SK-N-SH (cell line): Measurements from ENCODE around the gene NCAM2. TPM values are rescaled to one million over a fixed set of nuclear protein-coding genes. Genes with fewer than 3 reads are reported as not detected.

Experiments
- CTCF ChIA-PET: fragments of 300-600, 350-600 bp; formaldehyde crosslinking; extraction: SDS; loops from one replicate; lab custom pipeline; 2021; lab: Yijun Ruan, JAX
- POLR2A ChIA-PET: fragments of 350-600 bp; sonication (Branson Sonifier 250); formaldehyde crosslinking; extraction: SDS; loops from one replicate; lab custom pipeline; 2020; ENCODE audit warnings: antibody characterized with exemption, inconsistent platforms; lab: Yijun Ruan, JAX
- DNase-seq: peaks from one replicate; pipeline ENCODE4 v3.0.0; 2012
- H2AFZ ChIP-seq: fragments of 200-600 bp; sonication (generic); 2 replicates; pipeline ENCODE4 v1.8.1; 2016; ENCODE audit warnings: antibody characterized with exemption, mild to moderate bottlenecking, low read depth
- H3F3A ChIP-seq: fragments of 200-600 bp; sonication (generic); replicated peaks from 2 replicates; pipeline ENCODE3; 2016; ENCODE audit warnings: antibody characterized with exemption, mild to moderate bottlenecking; ENCODE audit not compliant: insufficient read depth
- H3K27ac ChIP-seq, 2 experiments: fragments of 200-500 bp in 1 of 2; fragments of 200-600 bp in 1 of 2; sonication (Bioruptor generic) in 1 of 2; sonication (generic), shearing (Covaris generic) in 1 of 2; 2 replicates each; pipeline versions ENCODE4 v1.5.1 to v1.6.1; 2014 to 2016; ENCODE audit warnings: low read depth in 2 of 2, inconsistent platforms in 1 of 2, low read length in 1 of 2, mild to moderate bottlenecking in 1 of 2, mixed read lengths in 1 of 2
- H3K27me3 ChIP-seq: fragments of 200-600 bp; sonication (generic), shearing (Covaris generic); 2 replicates; pipeline ENCODE4 v1.6.1; 2016; ENCODE audit warnings: mixed run types; ENCODE audit not compliant: insufficient read depth
- H3K36me3 ChIP-seq, 2 experiments: fragments of 200-500 bp in 1 of 2; fragments of 200-600 bp in 1 of 2; sonication (Bioruptor generic) in 1 of 2; sonication (generic) in 1 of 2; replicated peaks in 1 of 2; 2 replicates each; pipeline versions ENCODE3 to v1.5.1; 2014 to 2016; ENCODE audit warnings: low read length in 1 of 2, mild to moderate bottlenecking in 1 of 2; ENCODE audit not compliant: insufficient read depth in 2 of 2, control insufficient read depth in 1 of 2
- H3K4me1 ChIP-seq, 2 experiments: fragments of 200-500 bp in 1 of 2; fragments of 200-600 bp in 1 of 2; sonication (Bioruptor generic) in 1 of 2; sonication (generic), shearing (Covaris generic) in 1 of 2; 2 replicates each; pipeline versions ENCODE4 v1.5.1 to v1.6.1; 2014 to 2016; ENCODE audit warnings: low read depth in 1 of 2, low read length in 1 of 2, mixed run types in 1 of 2; ENCODE audit not compliant: insufficient read depth in 2 of 2, control insufficient read depth in 1 of 2
- H3K4me2 ChIP-seq: fragments of 200-600 bp; sonication (generic), shearing (Covaris generic); 2 replicates; pipeline ENCODE4 v1.6.1; 2017; ENCODE audit warnings: mixed run types
- H3K4me3 ChIP-seq, 2 experiments: fragments of 200-500 bp in 1 of 2; fragments of 200-600 bp in 1 of 2; sonication (Bioruptor generic) in 1 of 2; sonication (generic), shearing (Covaris generic) in 1 of 2; 2 replicates each; pipeline versions ENCODE4 v1.5.1 to v1.8.1; 2014 to 2016; ENCODE audit warnings: low read depth in 2 of 2, inconsistent platforms in 1 of 2, low read length in 1 of 2, mild to moderate bottlenecking in 1 of 2, mixed read lengths in 1 of 2, moderate library complexity in 1 of 2
- H3K79me2 ChIP-seq: fragments of 200-600 bp; sonication (generic); 2 replicates; pipeline ENCODE4 v1.8.1; 2017; ENCODE audit warnings: mild to moderate bottlenecking; ENCODE audit not compliant: insufficient read depth
- H3K9ac ChIP-seq: fragments of 200-600 bp; sonication (generic); 2 replicates; pipeline ENCODE4 v1.6.1; 2017; ENCODE audit warnings: mixed run types
- H3K9me2 ChIP-seq: fragments of 200-600 bp; sonication (generic); 2 replicates; pipeline ENCODE4 v1.6.1; 2017; ENCODE audit warnings: mixed run types
- H3K9me3 ChIP-seq: fragments of 200-600 bp; sonication (generic); 2 replicates; pipeline ENCODE4 v1.6.1; 2017; ENCODE audit warnings: mixed run types, mild to moderate bottlenecking, moderate library complexity
- H4K20me1 ChIP-seq: fragments of 200-600 bp; sonication (generic); 2 replicates; pipeline ENCODE4 v1.6.1; 2017; ENCODE audit warnings: mild to moderate bottlenecking, mixed run types; ENCODE audit not compliant: insufficient read depth
- ELF1 ChIP-seq: IDR thresholded peaks from 2 replicates; pipeline ENCODE4 v1.4.0; 2012
- EP300 ChIP-seq, 2 experiments: IDR thresholded peaks; 2 replicates each; pipeline versions ENCODE4 v1.4.0 to v1.6.1; 2012; ENCODE audit warnings: borderline replicate concordance in 1 of 2, low read depth in 1 of 2, low read length in 1 of 2
- EZH2phosphoT487 ChIP-seq: fragments of 200-600 bp; sonication (generic); IDR thresholded peaks from 2 replicates; pipeline ENCODE4 v1.6.1; 2017; ENCODE audit warnings: low read depth, mixed run types, mild to moderate bottlenecking, antibody characterized with exemption, moderate library complexity, borderline replicate concordance
- FOSL2 ChIP-seq: IDR thresholded peaks from 2 replicates; pipeline ENCODE4 v1.4.0; 2012; ENCODE audit warnings: low read depth, mild to moderate bottlenecking, moderate library complexity, borderline replicate concordance
- IRF3 ChIP-seq: fragments of 150-350 bp; IDR thresholded peaks from 2 replicates; pipeline ENCODE4 v1.6.1; 2016; ENCODE audit warnings: mild to moderate bottlenecking, low read depth, low read length
- MAX ChIP-seq: IDR thresholded peaks from 2 replicates; pipeline ENCODE4 v1.4.0; 2012; ENCODE audit warnings: low read depth
- PBX3 ChIP-seq: IDR thresholded peaks from 2 replicates; pipeline ENCODE4; 2012
- RAD21 ChIP-seq: IDR thresholded peaks from 2 replicates; pipeline ENCODE4 v1.6.1; 2012; ENCODE audit warnings: mild to moderate bottlenecking, low read length
- RCOR1 ChIP-seq: fragments of 150-350 bp; IDR thresholded peaks from 2 replicates; pipeline ENCODE4 v1.6.1; 2017; ENCODE audit warnings: antibody characterized with exemption, low read length
- RFX5 ChIP-seq: IDR thresholded peaks from 2 replicates; pipeline ENCODE4 v1.6.1; 2012; ENCODE audit warnings: mild to moderate bottlenecking, improper control_type of control experiment, low read length
- RXRA ChIP-seq: IDR thresholded peaks from 2 replicates; pipeline ENCODE4 v1.4.0; 2012; ENCODE audit warnings: low read depth, mild to moderate bottlenecking, borderline replicate concordance
- SIN3A ChIP-seq: IDR thresholded peaks from 2 replicates; pipeline ENCODE4 v1.6.1; 2012; ENCODE audit warnings: low read depth, mild to moderate bottlenecking, low read length, moderate library complexity, borderline replicate concordance
- SMC3 ChIP-seq: IDR thresholded peaks from 2 replicates; pipeline ENCODE4 v1.6.1; 2012; ENCODE audit warnings: low read depth, low read length, improper control_type of control experiment
- TAF1 ChIP-seq: IDR thresholded peaks from 2 replicates; pipeline ENCODE4 v1.6.1; 2012; ENCODE audit warnings: low read depth, mild to moderate bottlenecking, low read length, moderate library complexity, borderline replicate concordance
- YY1 ChIP-seq: IDR thresholded peaks from 2 replicates; pipeline ENCODE4 v1.4.0; 2012; ENCODE audit warnings: low read depth, mild to moderate bottlenecking
- ZBTB33 ChIP-seq: IDR thresholded peaks from 2 replicates; pipeline ENCODE4 v1.4.0; 2012; ENCODE audit warnings: low read depth, borderline replicate concordance
- WGBS: methylation state at CpG from one replicate; pipeline ENCODE4 v1.1.6; 2017; ENCODE audit warnings: low lambda C conversion rate; 5-methylcytosine and 5-hydroxymethylcytosine counted together
- polyA plus RNA-seq, 3 experiments: library from polyadenylated mRNA; depleted of rRNA; stranded (reverse); fragments of >200 nt; gene quantifications; 2 replicates each; pipeline ENCODE4 v1.2.3, GENCODE V29; 2012
- TF ChIP-seq, protein P1 (sequence below): fragments of 200-600 bp; sonication (generic); IDR thresholded peaks from 2 replicates; pipeline ENCODE4 v1.6.1; 2017; ENCODE audit warnings: antibody characterized with exemption, mild to moderate bottlenecking, moderate library complexity

NCAM2 gene
- polyA plus RNA-seq, 1 of the 3 experiments (the other 2 are of a cell fraction) = 2.1 TPM

DNA sequence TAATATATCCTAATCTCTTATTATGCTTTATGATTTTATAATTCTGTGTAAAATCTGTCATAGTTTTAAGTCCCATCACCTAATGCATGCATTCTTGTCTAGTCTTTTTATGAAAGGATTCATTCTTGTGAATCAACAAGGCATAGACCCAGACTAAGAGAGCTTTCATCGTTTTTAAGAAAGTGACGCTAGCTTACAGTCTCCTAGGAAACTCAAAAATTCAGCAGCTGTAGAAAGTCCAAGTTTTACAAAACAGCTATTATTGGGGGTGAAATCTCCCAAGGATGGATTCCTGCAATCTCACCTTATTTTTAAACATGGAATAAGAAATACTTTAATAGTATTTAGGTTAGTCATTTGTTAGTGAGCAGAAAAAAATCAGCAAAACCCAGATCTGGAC lies 104.7 kb downstream of the NCAM2 start (continued):
- TF ChIP-seq IRF3 (no peak), RAD21 (no peak), FOSL2 (no peak), MAX (no peak), PBX3 (no peak), RFX5 (no peak)

DNA sequence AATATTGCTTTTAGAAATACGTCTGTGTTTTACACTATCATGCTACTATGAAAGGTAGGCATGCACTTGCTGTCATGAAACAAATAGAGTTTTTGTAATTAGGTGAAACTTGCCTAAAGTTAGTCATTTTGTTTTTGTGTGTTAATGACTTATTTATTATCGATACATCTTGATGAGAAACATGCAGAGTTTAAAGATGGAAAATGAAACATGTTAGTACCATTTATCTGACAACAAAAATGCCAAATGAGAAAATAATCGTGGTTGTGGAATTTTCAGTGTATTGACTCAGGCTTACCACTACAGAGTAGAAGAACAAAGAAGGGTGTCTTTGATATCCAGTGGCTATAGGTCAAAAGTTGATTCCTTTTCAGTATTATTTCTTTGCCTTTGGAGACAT lies 105.5 kb downstream of the NCAM2 start:
- TF ChIP-seq EZH2phosphoT487 (no peak), YY1 (no peak), RCOR1 (no peak), ZBTB33 (no peak), TAF1 (no peak), SIN3A (no peak), ELF1 (no peak), RXRA (no peak), SMC3 (no peak), EP300 (IDR thresholded peaks at IDR 0.05; ENCODE audit: borderline replicate concordance in 1 of 2, low read depth in 1 of 2, low read length in 1 of 2) (no peak)
- TF ChIP-seq, protein P1, sequence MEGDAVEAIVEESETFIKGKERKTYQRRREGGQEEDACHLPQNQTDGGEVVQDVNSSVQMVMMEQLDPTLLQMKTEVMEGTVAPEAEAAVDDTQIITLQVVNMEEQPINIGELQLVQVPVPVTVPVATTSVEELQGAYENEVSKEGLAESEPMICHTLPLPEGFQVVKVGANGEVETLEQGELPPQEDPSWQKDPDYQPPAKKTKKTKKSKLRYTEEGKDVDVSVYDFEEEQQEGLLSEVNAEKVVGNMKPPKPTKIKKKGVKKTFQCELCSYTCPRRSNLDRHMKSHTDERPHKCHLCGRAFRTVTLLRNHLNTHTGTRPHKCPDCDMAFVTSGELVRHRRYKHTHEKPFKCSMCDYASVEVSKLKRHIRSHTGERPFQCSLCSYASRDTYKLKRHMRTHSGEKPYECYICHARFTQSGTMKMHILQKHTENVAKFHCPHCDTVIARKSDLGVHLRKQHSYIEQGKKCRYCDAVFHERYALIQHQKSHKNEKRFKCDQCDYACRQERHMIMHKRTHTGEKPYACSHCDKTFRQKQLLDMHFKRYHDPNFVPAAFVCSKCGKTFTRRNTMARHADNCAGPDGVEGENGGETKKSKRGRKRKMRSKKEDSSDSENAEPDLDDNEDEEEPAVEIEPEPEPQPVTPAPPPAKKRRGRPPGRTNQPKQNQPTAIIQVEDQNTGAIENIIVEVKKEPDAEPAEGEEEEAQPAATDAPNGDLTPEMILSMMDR = no peak
- TF ChIP-seq, all 33 proteins: peak for 0
- H3K36me3 ChIP-seq = no peaks in the 10 kb centered on the region
- no peaks in the 10 kb centered on the region for H3F3A ChIP-seq
- H3K79me2 ChIP-seq = no peaks in the 10 kb centered on the region
- ChIA-PET POLR2A (no interaction called here), CTCF (no interaction called here)
- no peak overlapping the region for H3K4me2 ChIP-seq
- no peak overlapping the region for H3K4me3 ChIP-seq
- no peak overlapping the region for H3K9ac ChIP-seq
- H3K4me1 ChIP-seq = no peaks in the 10 kb centered on the region; a peak in 1 of 4 replicates
- no peak for DNase-seq
- no peaks in the 10 kb centered on the region for H3K27me3 ChIP-seq
- no peaks in the 10 kb centered on the region for H4K20me1 ChIP-seq
- H3K27ac ChIP-seq = no peak overlapping the region
- H3K9me3 ChIP-seq = no peaks in the 10 kb centered on the region
- 51% methylated on average over 3 of the region's 3 CpGs for WGBS
- no peaks in the 10 kb centered on the region for H3K9me2 ChIP-seq
- H2AFZ ChIP-seq = no peak overlapping the region
